Stimulated activated CD8-positive, alpha-beta memory T cell treated with anti-CD3 and anti-CD28 coated beads, Interleukin-4, amount 100 ng/mL, for 24 hours (primary cell): Measurements from ENCODE around the gene IFI27L2.
"Not testable (repeated sequence)": the region's sequence is repeated elsewhere in the genome, so short reads cannot be mapped to it uniquely, and the experiment has no call there.

ENCODE experiments used
- DNase-seq: peaks from one replicate; pipeline ENCODE4 v3.0.0-alpha.2; 2020; ENCODE audit warnings: low read depth

IFI27L2 gene

GRCh38 chr14:94129111-94129757 is at the start of gene IFI27L2:
TSS of gene IFI27L2 (minus strand) at chr14:94129604. CDS start at chr14:94129564, 40 bp downstream.
- peak; percentile 50 for DNase-seq

GRCh38 chr14:94177806-94178205 is 48.4 kb upstream of the IFI27L2 start:
- DNase-seq: no peak

- DNase-seq: no peak
These were observed 47.4 kb upstream of the IFI27L2 start for GRCh38 chr14:94176808-94177207.

- no peak for DNase-seq
These were observed 46.3 kb upstream of the IFI27L2 start for GRCh38 chr14:94175747-94176146.

GRCh38 chr14:94175011-94175745 is 45.8 kb upstream of the IFI27L2 start:
- DNase-seq: no peak

GRCh38 chr14:94174604-94175010 is 45.2 kb upstream of the IFI27L2 start:
- no peak for DNase-seq

GRCh38 chr14:94173885-94174603 is 44.6 kb upstream of the IFI27L2 start, which contains the start of gene PPP4R4:
TSS of gene PPP4R4 (plus strand) at chr14:94174322. CDS start at chr14:94174466, 144 bp downstream.
- peak; percentile 81 for DNase-seq

GRCh38 chr14:94173471-94173884 is 44.1 kb upstream of the IFI27L2 start:
- no peak for DNase-seq

GRCh38 chr14:94172545-94172944 is 43.1 kb upstream of the IFI27L2 start:
- DNase-seq: no peak

GRCh38 chr14:94171208-94171607 is 41.8 kb upstream of the IFI27L2 start:
- DNase-seq: no peak

GRCh38 chr14:94170136-94170535 is 40.7 kb upstream of the IFI27L2 start:
- no peak for DNase-seq

GRCh38 chr14:94165744-94166143 is 36.3 kb upstream of the IFI27L2 start:
- DNase-seq: no peak

- no peak for DNase-seq
These were observed 35.5 kb upstream of the IFI27L2 start for GRCh38 chr14:94164685-94165431.

- DNase-seq: no peak
These were observed 34.4 kb upstream of the IFI27L2 start for GRCh38 chr14:94163796-94164195.

GRCh38 chr14:94162466-94162865 is 33.1 kb upstream of the IFI27L2 start:
- no peak for DNase-seq

GRCh38 chr14:94161981-94162380 is 32.6 kb upstream of the IFI27L2 start:
- no peak for DNase-seq

- DNase-seq: no peak
These were observed 31.7 kb upstream of the IFI27L2 start for GRCh38 chr14:94161058-94161457.

GRCh38 chr14:94158239-94158883 is 29.0 kb upstream of the IFI27L2 start:
- DNase-seq: no peak

- no peak for DNase-seq
These were observed 27.8 kb upstream of the IFI27L2 start for GRCh38 chr14:94157197-94157596.

- DNase-seq: not testable (repeated sequence)
These were observed 26.7 kb upstream of the IFI27L2 start for GRCh38 chr14:94156143-94156542.

- DNase-seq: no peak
These were observed 24.4 kb upstream of the IFI27L2 start for GRCh38 chr14:94153750-94154342.
